Endothelial cell of umbilical vein (primary cell): ENCODE data around the gene ALG2. TPM values are rescaled to one million over a fixed set of nuclear protein-coding genes. Genes with fewer than 3 reads are reported as not detected.

ENCODE experiments used
- BruUV-seq: library from RNA; stranded (reverse); fragments of 400-500 nt; replicated peaks from 2 replicates; lab custom pipeline; 2021; lab: Mats Ljungman, UMichigan
- CTCF ChIA-PET: fragments of 300-600, 350-600 bp; sonication (Branson Sonifier 250); formaldehyde crosslinking; loops from one replicate; lab custom pipeline; 2021; ENCODE audit warnings: antibody characterized with exemption, inconsistent platforms; lab: Charles Lee
- POLR2A ChIA-PET: fragments of 300-600, 350-600 bp; sonication (Branson Sonifier 250); formaldehyde crosslinking; loops from one replicate; lab custom pipeline; 2021; ENCODE audit warnings: antibody characterized with exemption, inconsistent platforms; lab: Charles Lee
- DNase-seq: peaks from one replicate; pipeline ENCODE4 v3.0.0-alpha.2; 2011; ENCODE audit warnings: low read depth, low spot score
- FAIRE-seq: peaks from 2 replicates; lab custom pipeline; 2011; peaks lifted over from hg19 to GRCh38; lab: Jason Lieb, UNC
- H2AFZ ChIP-seq: 2 replicates; pipeline ENCODE4 v1.6.0; 2012; ENCODE audit warnings: low read depth, low read length, control low read depth, inconsistent platforms
- H3K27ac ChIP-seq: 2 replicates; pipeline ENCODE4 v1.5.1; 2011; ENCODE audit warnings: low read depth, mild to moderate bottlenecking, control low read depth, low read length, moderate library complexity; ENCODE audit not compliant: insufficient read depth
- H3K27me3 ChIP-seq, 2 experiments: 2 replicates each; pipeline versions ENCODE4 v1.6.0 to v1.6.1; 2011; ENCODE audit warnings: low read length in 2 of 2, mixed read lengths in 1 of 2; ENCODE audit not compliant: control insufficient read depth in 2 of 2, insufficient read depth in 2 of 2
- H3K36me3 ChIP-seq, 2 experiments: 2 replicates in 1 of 2; 3 replicates in 1 of 2; pipeline ENCODE4 v1.5.1; 2011; ENCODE audit warnings: low read length in 2 of 2, mild to moderate bottlenecking in 1 of 2, moderate library complexity in 1 of 2; ENCODE audit not compliant: control insufficient read depth in 2 of 2, insufficient read depth in 2 of 2; ENCODE audit errors: extremely low read depth in 1 of 2
- H3K4me1 ChIP-seq: 3 replicates; pipeline ENCODE4 v1.5.1; 2011; ENCODE audit warnings: mild to moderate bottlenecking, low read length; ENCODE audit not compliant: control insufficient read depth, insufficient read depth; ENCODE audit errors: extremely low read depth
- H3K4me2 ChIP-seq: 2 replicates; pipeline ENCODE4 v1.6.1; 2011; ENCODE audit warnings: low read length, control low read depth, mixed read lengths; ENCODE audit not compliant: insufficient read depth
- H3K4me3 ChIP-seq, 3 experiments: fragments of 200-600 bp in 1 of 3; sonication (generic), shearing (Covaris generic) in 1 of 3; replicated peaks in 1 of 3; 2 replicates each; pipeline ENCODE4 v1.5.1; 2011 to 2016; ENCODE audit warnings: control low read depth in 3 of 3, low read length in 3 of 3, mild to moderate bottlenecking in 2 of 3, inconsistent platforms in 1 of 3, low read depth in 1 of 3, moderate library complexity in 1 of 3; ENCODE audit not compliant: insufficient read depth in 1 of 3
- H3K79me2 ChIP-seq: 2 replicates; pipeline ENCODE4 v1.6.0; 2012; ENCODE audit warnings: low read length, inconsistent platforms; ENCODE audit not compliant: control insufficient read depth, insufficient read depth
- H3K9ac ChIP-seq: replicated peaks from 2 replicates; pipeline ENCODE3; 2011; ENCODE audit warnings: low read length, control low read depth; ENCODE audit not compliant: insufficient read depth; ENCODE audit errors: extremely low read depth
- H3K9me1 ChIP-seq: replicated peaks from 3 replicates; pipeline ENCODE4 v1.6.0; 2011; ENCODE audit warnings: mild to moderate bottlenecking, low read length; ENCODE audit not compliant: control insufficient read depth, insufficient read depth; ENCODE audit errors: extremely low read depth
- H3K9me3 ChIP-seq: replicated peaks from 2 replicates; pipeline ENCODE4 v1.5.1; 2012; ENCODE audit warnings: low read length, inconsistent platforms; ENCODE audit not compliant: control insufficient read depth, insufficient read depth
- H4K20me1 ChIP-seq: replicated peaks from 2 replicates; pipeline ENCODE3; 2011; ENCODE audit warnings: mild to moderate bottlenecking, low read length; ENCODE audit not compliant: control insufficient read depth, insufficient read depth; ENCODE audit errors: extremely low read depth
- GATA2 ChIP-seq: IDR thresholded peaks from 2 replicates; pipeline ENCODE4 v1.7.0; 2011; ENCODE audit warnings: low read depth, mild to moderate bottlenecking, moderate library complexity, mixed read lengths, low read length; ENCODE audit not compliant: insufficient read length, insufficient read depth
- MAX ChIP-seq: IDR thresholded peaks from 2 replicates; pipeline ENCODE4 v1.6.1; 2011; ENCODE audit not compliant: insufficient read depth, insufficient read length
- dilution Hi-C: fragments of 300-500 bp; cut with MboI; formaldehyde crosslinking; loops from one replicate; pipeline ENCODE4 v1.15.0; 2019; ENCODE audit warnings: low sequenced_read_pairs; ENCODE audit not compliant: extremely low pct_ligation_motif_present
- intact Hi-C: fragments of 100-400 bp; cut with micrococcal nuclease; formaldehyde crosslinking; loops from one replicate; pipeline ENCODE4 v1.10.0; 2022
- polyA plus RNA-seq, 4 experiments: library from polyadenylated mRNA; depleted of rRNA in 3 of 4; stranded (reverse) in 3 of 4; unstranded in 1 of 4; fragments of >200 nt; gene quantifications; 2 replicates each; pipeline versions ENCODE4 v1.2.1 to v1.2.3, GENCODE V29; 2011 to 2012; ENCODE audit warnings: missing spikeins in 1 of 4
- total RNA-seq: library from RNA; stranded (reverse); gene quantifications from 2 replicates; pipeline ENCODE4 v1.2.3, GENCODE V29; 2021
- TF ChIP-seq, protein P1 (sequence below), 2 donors: IDR thresholded peaks; 1 replicate in 1 of 2; 2 replicates in 1 of 2; pipeline ENCODE4 v1.5.1; 2011; ENCODE audit warnings: low read length in 2 of 2, mild to moderate bottlenecking in 2 of 2, moderate library complexity in 2 of 2, control low read depth in 1 of 2, inconsistent platforms in 1 of 2, low read depth in 1 of 2; ENCODE audit not compliant: insufficient read depth in 1 of 2; ENCODE audit errors: extremely low read depth in 1 of 2

The ALG2 gene
- total and polyA plus RNA-seq, 2 donors (not counting 3 experiments of a cell fraction or from before 2014, with no cell fraction given), result 32.4 to 40.7 TPM

- Histone ChIP-seq H3K4me3 (no peak overlapping the region), H3K27ac (no peak overlapping the region), H2AFZ (no peak overlapping the region), H3K9me3 (no peaks in the 10 kb centered on the region), H3K9ac (no peak overlapping the region), H3K9me1 (no peaks in the 10 kb centered on the region), H3K36me3 (no peaks in the 10 kb centered on the region), H3K4me2 (no peak overlapping the region), H3K27me3 (peaks cover 4 to 27% of the 10 kb centered on the region in 2 experiments), H3K79me2 (no peaks in the 10 kb centered on the region), H3K4me1 (no peaks in the 10 kb centered on the region), H4K20me1 (no peaks in the 10 kb centered on the region)
- dilution Hi-C loops (no loop called here), intact Hi-C loops (no loop called here)
- POLR2A ChIA-PET, result no interaction called here
- CTCF ChIA-PET, result no interaction called here
- TF ChIP-seq, protein P1, sequence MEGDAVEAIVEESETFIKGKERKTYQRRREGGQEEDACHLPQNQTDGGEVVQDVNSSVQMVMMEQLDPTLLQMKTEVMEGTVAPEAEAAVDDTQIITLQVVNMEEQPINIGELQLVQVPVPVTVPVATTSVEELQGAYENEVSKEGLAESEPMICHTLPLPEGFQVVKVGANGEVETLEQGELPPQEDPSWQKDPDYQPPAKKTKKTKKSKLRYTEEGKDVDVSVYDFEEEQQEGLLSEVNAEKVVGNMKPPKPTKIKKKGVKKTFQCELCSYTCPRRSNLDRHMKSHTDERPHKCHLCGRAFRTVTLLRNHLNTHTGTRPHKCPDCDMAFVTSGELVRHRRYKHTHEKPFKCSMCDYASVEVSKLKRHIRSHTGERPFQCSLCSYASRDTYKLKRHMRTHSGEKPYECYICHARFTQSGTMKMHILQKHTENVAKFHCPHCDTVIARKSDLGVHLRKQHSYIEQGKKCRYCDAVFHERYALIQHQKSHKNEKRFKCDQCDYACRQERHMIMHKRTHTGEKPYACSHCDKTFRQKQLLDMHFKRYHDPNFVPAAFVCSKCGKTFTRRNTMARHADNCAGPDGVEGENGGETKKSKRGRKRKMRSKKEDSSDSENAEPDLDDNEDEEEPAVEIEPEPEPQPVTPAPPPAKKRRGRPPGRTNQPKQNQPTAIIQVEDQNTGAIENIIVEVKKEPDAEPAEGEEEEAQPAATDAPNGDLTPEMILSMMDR (IDR thresholded peaks at IDR 0.05; ENCODE audit: extremely low read depth in 1 of 2, insufficient read depth in 1 of 2, low read depth in 1 of 2, low read length in 2 of 2), result no peak
- TF ChIP-seq MAX, result no peak
- no peak for TF ChIP-seq GATA2
- DNase-seq (no peak), FAIRE-seq (no peak)
- BruUV-seq, result no TSS peak
Observed at GRCh38 chr9:99190597-99191283, 31.0 kb downstream of the ALG2 start.
